Skeletal muscle satellite cell (primary cell): ENCODE results near the gene SERF2.
A peak's percentile ranks its signal among the peaks of the same experiment; 100 is the strongest.

Experiments used
- H3K27me3 ChIP-seq: 2 replicates; pipeline ENCODE4 v1.7.0; 2013; ENCODE audit warnings: low read length; ENCODE audit not compliant: control insufficient read depth, insufficient read depth
- H3K36me3 ChIP-seq: 2 replicates; pipeline ENCODE4 v1.7.0; 2013; ENCODE audit warnings: mild to moderate bottlenecking, control low read depth, low read length; ENCODE audit not compliant: insufficient read depth
- H3K4me1 ChIP-seq: 2 replicates; pipeline ENCODE4 v1.7.0; 2013; ENCODE audit warnings: low read length; ENCODE audit not compliant: control insufficient read depth, insufficient read depth
- H3K4me2 ChIP-seq: 2 replicates; pipeline ENCODE4 v1.7.0; 2013; ENCODE audit warnings: mild to moderate bottlenecking, low read length
- H3K4me3 ChIP-seq: 2 replicates; pipeline ENCODE4 v1.7.0; 2013; ENCODE audit warnings: low read length
- H3K9ac ChIP-seq: 2 replicates; pipeline ENCODE4 v1.7.0; 2013; ENCODE audit warnings: mild to moderate bottlenecking, low read depth, low read length, moderate library complexity
- H3K9me3 ChIP-seq: replicated peaks from 2 replicates; pipeline ENCODE4 v1.7.0; 2013; ENCODE audit warnings: mild to moderate bottlenecking, control low read depth, low read length

SERF2 gene

DNA sequence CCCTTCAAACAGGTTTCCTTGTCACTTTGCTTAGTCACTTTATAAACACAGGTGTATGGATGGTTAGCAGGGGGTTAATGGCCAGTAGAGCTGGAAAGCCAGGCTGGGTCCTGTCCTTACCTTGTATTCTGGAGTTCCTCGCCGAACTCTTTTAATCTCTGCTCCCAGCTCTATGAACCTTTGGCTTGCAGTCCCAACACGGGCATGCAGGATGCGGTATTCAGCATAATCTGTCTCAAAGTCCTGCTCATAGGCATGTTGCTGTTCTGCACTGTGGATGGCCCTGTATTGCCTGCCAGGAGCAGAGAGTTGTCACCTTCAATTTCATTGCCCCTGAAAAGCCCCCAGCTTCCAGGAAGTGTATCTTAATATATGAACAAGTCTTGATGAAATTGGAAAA, 18.1 kb upstream of the SERF2 start:
- Histone ChIP-seq H3K4me3 (no peak overlapping the region), H3K9ac (no peak overlapping the region), H3K27me3 (no peaks in the 10 kb centered on the region), H3K4me1 (peaks cover 10% of the 10 kb centered on the region), H3K9me3 (no peaks in the 10 kb centered on the region), H3K4me2 (no peak overlapping the region), H3K36me3 (peaks cover 40% of the 10 kb centered on the region)

DNA sequence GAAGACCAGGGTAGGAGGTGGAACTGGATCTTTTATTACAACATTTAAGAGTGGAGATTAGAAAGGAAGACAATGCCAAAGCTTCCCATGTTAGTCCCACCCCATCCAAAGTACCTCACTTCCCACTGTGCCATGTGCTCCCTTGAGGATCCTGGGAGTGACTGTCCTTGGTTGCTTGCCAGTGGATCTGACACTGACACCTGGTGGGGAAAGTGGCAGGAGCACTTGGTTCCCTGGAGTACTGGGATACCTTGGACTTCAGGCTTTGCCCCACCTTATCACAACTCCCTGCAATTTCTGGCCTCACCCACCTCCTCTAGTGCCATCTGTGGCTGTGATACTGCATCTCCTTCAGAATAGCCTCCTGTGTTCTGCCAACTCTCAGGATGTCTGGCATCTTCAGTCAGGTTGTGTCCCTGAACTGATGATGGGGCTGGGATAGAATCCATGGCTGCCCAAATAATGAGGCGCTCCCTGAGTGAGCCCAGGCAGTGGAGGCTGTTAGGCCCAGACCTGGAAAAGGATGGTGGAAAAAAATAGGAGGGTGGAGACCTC, 16.6 kb upstream of the SERF2 start:
- Histone ChIP-seq H3K9me3 (no peaks in the 10 kb centered on the region), H3K4me3 (no peak overlapping the region), H3K9ac (no peak overlapping the region), H3K27me3 (no peaks in the 10 kb centered on the region), H3K36me3 (peaks cover 27% of the 10 kb centered on the region), H3K4me2 (no peak overlapping the region), H3K4me1 (peaks cover 10% of the 10 kb centered on the region)

DNA sequence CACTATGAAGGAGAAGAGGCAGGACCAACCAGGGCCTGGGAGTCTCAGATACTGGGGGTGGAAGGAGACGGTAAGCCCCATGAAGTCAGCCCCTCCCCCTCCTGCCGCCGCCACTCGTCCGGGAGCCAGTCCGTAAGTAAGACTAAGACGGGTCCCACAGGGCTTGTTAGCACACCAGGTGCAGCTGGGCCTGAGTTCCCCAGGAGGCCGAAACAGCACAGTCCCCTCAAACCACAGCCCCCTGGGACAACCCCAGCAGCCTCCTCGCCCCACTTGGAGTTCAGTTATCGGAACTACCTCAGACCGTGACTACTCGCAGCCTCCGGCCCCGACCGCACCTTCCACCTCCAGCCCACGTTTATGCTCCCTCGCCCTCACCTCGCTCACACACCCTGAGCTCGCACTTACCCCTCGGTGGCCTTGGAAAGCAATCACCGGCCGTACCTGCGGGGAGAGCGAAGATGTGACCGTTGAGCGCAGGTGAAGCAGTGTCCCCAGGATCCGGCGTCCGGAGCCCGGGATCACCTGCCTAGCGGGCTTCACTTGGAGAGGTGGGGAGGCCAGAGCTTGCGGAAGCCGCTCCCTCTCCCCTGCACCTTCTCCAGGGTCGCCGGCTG, 15.9 kb upstream of the SERF2 start:
- no peaks in the 10 kb centered on the region for H3K27me3 ChIP-seq
- H3K9ac ChIP-seq, result peak overlapping the region; percentile 82
- H3K4me3 ChIP-seq, result peak overlapping the region; percentile 84
- peaks cover 10% of the 10 kb centered on the region for H3K4me1 ChIP-seq
- peaks cover 22% of the 10 kb centered on the region for H3K36me3 ChIP-seq
- H3K4me2 ChIP-seq, result peak overlapping the region; percentile 88
- no peaks in the 10 kb centered on the region for H3K9me3 ChIP-seq

DNA sequence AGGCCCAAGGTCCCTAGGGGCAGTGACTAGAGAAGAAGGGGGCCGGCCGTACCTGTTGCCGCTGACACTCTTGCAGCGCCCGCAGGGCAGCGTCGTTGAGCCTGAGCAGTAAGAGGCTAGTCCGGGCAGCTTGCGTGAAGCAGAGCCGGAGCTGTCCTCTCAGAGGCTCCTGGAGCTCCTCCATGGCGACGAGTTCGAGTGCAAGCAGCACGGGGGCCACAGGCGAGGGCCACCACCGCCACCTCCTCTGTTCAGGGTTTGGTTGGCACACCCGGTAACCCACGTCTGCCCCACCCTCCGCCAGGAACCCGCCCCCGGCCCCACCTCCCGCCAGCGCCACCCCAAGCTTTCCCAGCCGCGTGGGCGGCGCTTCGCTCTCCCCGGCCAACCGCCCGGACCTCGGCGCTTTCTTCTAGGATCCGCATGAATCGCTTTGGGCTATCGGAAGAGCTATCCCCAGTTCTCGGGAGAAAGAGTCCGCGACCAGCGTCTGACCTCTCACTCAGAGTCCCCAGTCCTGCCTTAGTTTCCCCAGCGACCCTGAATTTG, 15.3 kb upstream of the SERF2 start, which contains the start of gene ELL3:
Gene ELL3, minus strand, starts transcription at position 249 of the 549 bp plus-strand sequence. Its CDS starts 65 bp downstream, at position 184.
- H3K4me2 ChIP-seq, result peak within 1 kb of the TSS; percentile 88
- peak within 1 kb of the TSS; percentile 82 for H3K9ac ChIP-seq
- H3K36me3 ChIP-seq, result peaks cover 16% of the 10 kb centered on the region
- peak within 1 kb of the TSS; percentile 84 for H3K4me3 ChIP-seq
- H3K4me1 ChIP-seq, result peaks cover 10% of the 10 kb centered on the region
- no peaks in the 10 kb centered on the region for H3K9me3 ChIP-seq
- no peaks in the 10 kb centered on the region for H3K27me3 ChIP-seq

DNA sequence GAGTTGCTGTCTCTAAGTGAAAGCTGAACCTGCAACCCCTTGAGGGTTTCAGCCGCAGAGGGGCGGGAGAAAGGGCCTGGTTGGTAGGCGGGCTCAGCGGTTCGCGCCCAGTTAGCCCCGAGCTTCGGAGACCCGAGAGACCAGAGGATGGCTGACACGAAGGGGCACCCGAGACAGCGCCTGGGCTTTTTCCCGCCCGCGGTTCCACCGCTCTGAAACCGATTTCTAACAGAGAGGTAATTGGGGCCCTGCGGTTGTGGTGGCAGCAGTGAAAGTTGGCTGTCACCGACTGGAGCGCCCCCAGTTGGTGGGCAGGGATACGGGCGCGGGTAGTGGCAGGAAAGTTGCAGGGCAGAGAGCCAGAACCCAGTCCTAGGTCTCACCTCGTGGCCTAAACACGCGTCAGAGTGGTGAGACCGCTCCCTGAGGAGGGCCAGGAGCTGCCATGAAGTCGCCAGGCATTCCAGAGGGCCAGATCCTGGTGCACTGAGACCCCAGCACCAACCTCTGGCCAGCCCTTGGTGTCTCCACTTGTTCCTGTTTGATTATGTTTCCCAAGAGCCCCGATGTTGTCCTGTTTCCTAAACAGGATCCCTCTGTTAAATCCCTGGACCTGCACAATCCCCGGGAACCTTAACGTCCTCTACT, 14.7 kb upstream of the SERF2 start:
- Histone ChIP-seq H3K36me3 (peaks cover 10% of the 10 kb centered on the region), H3K27me3 (no peaks in the 10 kb centered on the region), H3K9ac (peak overlapping the region; percentile 82), H3K4me3 (peak overlapping the region; percentile 84), H3K4me2 (peak overlapping the region; percentile 88), H3K9me3 (no peaks in the 10 kb centered on the region), H3K4me1 (peaks cover 10% of the 10 kb centered on the region)

DNA sequence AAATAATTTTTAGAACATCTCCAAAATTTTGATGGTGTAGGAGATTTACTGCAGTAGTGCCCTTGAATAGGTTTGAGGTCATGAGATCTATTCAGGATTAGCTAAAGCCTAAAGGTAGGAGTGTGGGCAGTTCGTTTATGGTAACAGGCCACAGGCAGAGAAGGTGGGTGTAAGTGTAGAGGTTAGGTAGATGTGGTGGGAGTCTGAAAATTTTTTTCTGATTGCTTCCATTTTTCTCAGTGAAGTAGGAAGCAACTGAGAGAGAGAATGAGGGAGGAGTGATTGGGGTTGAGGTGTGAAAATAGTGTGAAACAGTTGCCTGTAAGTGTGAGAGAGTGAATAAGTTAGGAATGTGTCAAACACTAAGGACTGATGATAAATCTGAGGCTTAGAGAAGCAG, 13.1 kb upstream of the SERF2 start:
- Histone ChIP-seq H3K9me3 (no peaks in the 10 kb centered on the region), H3K4me2 (no peak overlapping the region), H3K9ac (no peak overlapping the region), H3K36me3 (no peaks in the 10 kb centered on the region), H3K4me3 (no peak overlapping the region), H3K4me1 (peaks cover 10% of the 10 kb centered on the region), H3K27me3 (no peaks in the 10 kb centered on the region)

DNA sequence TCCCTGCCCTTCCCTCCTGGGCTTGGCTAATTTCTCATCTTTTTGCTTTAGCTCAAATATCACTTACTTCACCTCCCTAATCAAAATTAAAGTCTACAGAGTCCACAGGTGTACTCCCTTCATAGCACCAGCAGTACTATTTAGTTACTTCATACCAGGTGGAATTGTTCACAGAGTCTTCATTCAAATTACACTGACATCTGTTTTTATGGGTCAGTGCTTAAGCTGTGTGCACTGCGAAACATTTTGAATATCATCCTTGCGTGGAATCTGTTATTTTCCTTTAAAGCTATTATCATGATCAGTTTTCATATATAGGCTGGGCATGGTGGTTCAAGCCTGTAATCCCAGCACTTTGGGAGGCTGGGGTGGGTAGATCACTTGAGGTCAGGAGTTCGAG, 2.7 kb upstream of the SERF2 start:
- H3K4me3 ChIP-seq, result no peak overlapping the region
- no peaks in the 10 kb centered on the region for H3K27me3 ChIP-seq

DNA sequence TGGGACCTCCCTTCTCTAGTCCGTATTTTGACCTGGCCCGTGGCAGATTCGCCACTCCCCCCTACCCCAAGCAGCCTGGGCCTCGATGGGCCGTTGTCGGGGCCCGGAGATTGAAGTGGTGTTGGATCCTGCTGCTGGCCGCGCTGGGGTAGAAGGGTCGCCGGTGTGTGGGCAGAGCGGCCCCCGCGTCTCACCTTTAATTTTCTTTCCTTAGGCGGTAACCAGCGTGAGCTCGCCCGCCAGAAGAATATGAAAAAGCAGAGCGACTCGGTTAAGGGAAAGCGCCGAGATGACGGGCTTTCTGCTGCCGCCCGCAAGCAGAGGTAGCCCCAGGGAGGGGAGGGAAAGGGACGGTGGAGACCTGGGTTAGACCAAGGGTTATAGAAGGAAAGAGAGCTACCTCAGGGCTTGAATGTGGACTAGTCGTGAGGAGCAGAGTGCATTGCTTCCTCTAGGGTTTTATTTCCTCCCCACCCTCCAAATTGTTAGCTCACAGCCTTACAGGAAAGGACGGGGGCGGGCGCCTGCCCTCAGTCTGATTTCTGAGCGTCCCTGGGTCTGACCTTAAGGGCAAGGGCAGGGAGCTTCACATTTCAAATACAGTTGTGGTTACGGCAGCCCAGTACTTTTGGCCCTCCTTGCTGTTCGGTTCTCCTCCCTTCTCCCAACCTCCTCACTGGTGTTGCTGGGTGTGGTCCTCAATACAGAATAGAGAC, 799 bp downstream of the SERF2 start:
- H3K4me3 ChIP-seq, result peak overlapping the region; percentile 99
- H3K27me3 ChIP-seq, result no peaks in the 10 kb centered on the region

More for the DNA sequence above, 2.7 kb upstream of the SERF2 start:
- Histone ChIP-seq H3K4me2 (no peak overlapping the region), H3K4me1 (peaks cover 17% of the 10 kb centered on the region), H3K9me3 (no peaks in the 10 kb centered on the region), H3K36me3 (peaks cover 22% of the 10 kb centered on the region), H3K9ac (no peak overlapping the region)

DNA sequence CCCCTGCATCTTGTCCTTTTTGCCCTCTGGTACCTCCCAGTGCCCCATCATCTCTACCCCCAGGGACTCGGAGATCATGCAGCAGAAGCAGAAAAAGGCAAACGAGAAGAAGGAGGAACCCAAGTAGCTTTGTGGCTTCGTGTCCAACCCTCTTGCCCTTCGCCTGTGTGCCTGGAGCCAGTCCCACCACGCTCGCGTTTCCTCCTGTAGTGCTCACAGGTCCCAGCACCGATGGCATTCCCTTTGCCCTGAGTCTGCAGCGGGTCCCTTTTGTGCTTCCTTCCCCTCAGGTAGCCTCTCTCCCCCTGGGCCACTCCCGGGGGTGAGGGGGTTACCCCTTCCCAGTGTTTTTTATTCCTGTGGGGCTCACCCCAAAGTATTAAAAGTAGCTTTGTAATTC, 1.5 kb downstream of the SERF2 start:
- no peaks in the 10 kb centered on the region for H3K9me3 ChIP-seq
- peak overlapping the region; percentile 100 for H3K9ac ChIP-seq
- peak overlapping the region; percentile 91 for H3K4me2 ChIP-seq
- H3K36me3 ChIP-seq, result peaks cover 50% of the 10 kb centered on the region
- peak overlapping the region; percentile 99 for H3K4me3 ChIP-seq
- H3K27me3 ChIP-seq, result no peaks in the 10 kb centered on the region
- H3K4me1 ChIP-seq, result peaks cover 31% of the 10 kb centered on the region

More for the DNA sequence above, 799 bp downstream of the SERF2 start:
- Histone ChIP-seq H3K4me1 (peaks cover 31% of the 10 kb centered on the region), H3K36me3 (peaks cover 46% of the 10 kb centered on the region), H3K4me2 (peak overlapping the region; percentile 91), H3K9me3 (no peaks in the 10 kb centered on the region), H3K9ac (peak overlapping the region; percentile 100)

DNA sequence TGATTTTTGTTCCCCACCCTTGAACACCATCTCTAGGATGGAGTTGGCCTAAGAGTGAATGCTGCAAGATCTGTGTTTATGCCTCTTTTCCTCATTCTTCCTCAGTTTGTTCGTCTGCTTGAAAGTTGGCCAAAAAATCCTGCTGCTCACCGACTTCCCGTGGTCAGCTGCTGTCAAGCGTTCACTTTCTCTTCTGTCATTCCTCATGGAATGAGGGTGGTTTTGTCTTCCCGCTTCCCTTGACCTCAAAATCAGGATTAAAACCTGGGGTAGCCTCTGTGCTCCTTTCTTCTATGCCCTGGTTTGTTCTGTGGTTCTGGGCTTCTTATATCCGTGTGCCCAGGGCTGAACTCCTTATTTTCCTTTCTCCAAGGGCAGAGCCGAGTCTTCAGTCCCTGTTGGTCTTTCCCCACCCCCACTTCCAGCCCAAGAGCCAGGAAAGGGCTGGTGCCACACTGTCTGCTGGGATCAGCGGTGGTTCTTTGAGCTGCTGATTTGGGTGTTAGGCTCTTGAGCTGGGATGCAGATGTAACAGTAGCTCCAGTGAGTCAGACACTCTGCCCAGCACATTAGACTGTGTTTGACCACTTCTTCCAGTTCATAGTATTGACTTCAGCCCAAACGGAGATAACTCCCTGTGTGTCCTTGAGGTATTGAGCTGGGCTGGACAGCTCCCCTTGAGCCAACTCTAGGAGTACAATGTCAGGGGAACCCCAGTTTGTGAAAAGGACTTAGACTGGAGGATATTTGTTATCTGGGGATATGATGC, 2.3 kb downstream of the SERF2 start:
- Histone ChIP-seq H3K36me3 (peaks cover 57% of the 10 kb centered on the region), H3K4me3 (peak overlapping the region; percentile 99), H3K4me1 (peaks cover 31% of the 10 kb centered on the region), H3K9ac (peak overlapping the region; percentile 100), H3K9me3 (no peaks in the 10 kb centered on the region), H3K27me3 (no peaks in the 10 kb centered on the region), H3K4me2 (peak overlapping the region; percentile 91)
